Spleen (tissue), 11 donors: Measurements from ENCODE around the gene NOLC1. TPM values are rescaled to one million over a fixed set of nuclear protein-coding genes. Genes with fewer than 3 reads are reported as not detected.

Source experiments
- DNase-seq: peaks from one replicate; pipeline ENCODE4 v3.0.0-alpha.2; 2020
- H3K27ac ChIP-seq, 8 donors: fragments of 200-600 bp; sonication (generic) in 7 of 8; 1 replicate in 4 of 8; 2 replicates in 4 of 8; pipeline versions ENCODE4 v1.5.0 to v1.8.0; 2016 to 2021; ENCODE audit warnings: inconsistent platforms in 4 of 8, mild to moderate bottlenecking in 4 of 8, moderate library complexity in 1 of 8
- H3K27me3 ChIP-seq, 7 donors: fragments of 200-600 bp; sonication (generic) in 6 of 7; replicated peaks in 1 of 7; 1 replicate in 4 of 7; 2 replicates in 3 of 7; pipeline versions ENCODE4 v1.5.0 to v1.8.0; 2016 to 2021; ENCODE audit warnings: inconsistent platforms in 3 of 7, mild to moderate bottlenecking in 1 of 7
- H3K36me3 ChIP-seq, 6 donors: fragments of 200-600 bp; sonication (generic) in 5 of 6; 1 replicate in 4 of 6; 2 replicates in 2 of 6; pipeline versions ENCODE4 v1.5.0 to v1.8.0; 2016 to 2021; ENCODE audit warnings: inconsistent platforms in 2 of 6
- H3K4me1 ChIP-seq, 6 donors: fragments of 200-600 bp; sonication (generic) in 5 of 6; 1 replicate in 3 of 6; 2 replicates in 3 of 6; pipeline versions ENCODE4 v1.5.0 to v1.8.0; 2016 to 2021; ENCODE audit warnings: inconsistent platforms in 3 of 6
- H3K4me3 ChIP-seq, 8 donors: fragments of 200-600 bp; sonication (generic) in 7 of 8; 1 replicate in 4 of 8; 2 replicates in 4 of 8; pipeline versions ENCODE4 v1.5.0 to v1.8.0; 2016 to 2021; ENCODE audit warnings: inconsistent platforms in 4 of 8, mild to moderate bottlenecking in 4 of 8, moderate library complexity in 2 of 8
- H3K9me3 ChIP-seq, 8 donors: fragments of 200-600 bp; sonication (generic) in 7 of 8; 1 replicate in 4 of 8; 2 replicates in 4 of 8; pipeline versions ENCODE4 v1.5.0 to v1.8.0; 2016 to 2021; ENCODE audit warnings: inconsistent platforms in 4 of 8
- POLR2A ChIP-seq, 3 donors: fragments of 450-650 bp; IDR thresholded peaks; one replicate each; pipeline ENCODE4 v1.5.1; 2017; ENCODE audit warnings: antibody characterized with exemption in 3 of 3, mild to moderate bottlenecking in 1 of 3
- POLR2AphosphoS5 ChIP-seq, 3 donors: sonication (generic); formaldehyde crosslinking; IDR thresholded peaks; one replicate each; pipeline ENCODE4 v1.5.1; 2017; ENCODE audit warnings: antibody characterized with exemption in 3 of 3
- WGBS, 5 donors: extraction: QIAGEN DNeasy Blood & Tissue Kit in 3 of 5; methylation state at CpG; one replicate each; pipeline versions ENCODE4 v1.1.5 to v1.1.7; 2013 to 2018; 5-methylcytosine and 5-hydroxymethylcytosine counted together
- intact Hi-C: fragments of 100-400 bp; cut with DNase I; formaldehyde crosslinking; loops from one replicate; pipeline ENCODE4 v1.15.0; 2023; ENCODE audit warnings: low total_unique reads
- polyA plus RNA-seq, 3 donors: library from polyadenylated mRNA; stranded (reverse); fragments of 200-250 nt; gene quantifications; one replicate each; pipeline ENCODE4 v1.2.1, GENCODE V29; 2013
- total RNA-seq, 7 donors: library from RNA; depleted of rRNA in 3 of 7; stranded (reverse); fragments of >200 nt in 3 of 7; fragmentation: NEBNext Ultra II Directional in 4 of 7; extraction: Animal tissue kit (Norgen Biotek cat#: 25700) in 4 of 7; gene quantifications; one replicate each; pipeline versions ENCODE4 v1.1.0 to v1.2.1, GENCODE V29; 2016 to 2021
- TF ChIP-seq, protein P1 (sequence below), 11 experiments: fragments of 200-600 bp in 7 of 11; fragments of 450-650 bp in 4 of 11; sonication (generic) in 4 of 11; IDR thresholded peaks in 8 of 11; conservative IDR thresholded peaks in 3 of 11; 1 replicate in 7 of 11; 2 replicates in 4 of 11; pipeline versions ENCODE4 v1.4.0 to v1.8.0; 2016 to 2021; ENCODE audit warnings: antibody characterized with exemption in 11 of 11, inconsistent platforms in 4 of 11, mild to moderate bottlenecking in 1 of 11
- donor health status: healthy with polysubstance abuse.
- donor health status: DM: no; HTN: no; CAD: no; lungs with moderate emphysema.
- donor health status: DM: no; HTN: no; CAD: no.
- donor health status: Bipolar disorder and iron deficiency.
- donor health status: healthy.
- donor health status: DM: no; HTN: no; CAD: no.
- donor health status: DM: yes; HTN: yes; CAD: no.

Gene NOLC1
- total and polyA plus RNA-seq, 10 donors = 24.6 to 60.0 (median 39.0) TPM

DNA sequence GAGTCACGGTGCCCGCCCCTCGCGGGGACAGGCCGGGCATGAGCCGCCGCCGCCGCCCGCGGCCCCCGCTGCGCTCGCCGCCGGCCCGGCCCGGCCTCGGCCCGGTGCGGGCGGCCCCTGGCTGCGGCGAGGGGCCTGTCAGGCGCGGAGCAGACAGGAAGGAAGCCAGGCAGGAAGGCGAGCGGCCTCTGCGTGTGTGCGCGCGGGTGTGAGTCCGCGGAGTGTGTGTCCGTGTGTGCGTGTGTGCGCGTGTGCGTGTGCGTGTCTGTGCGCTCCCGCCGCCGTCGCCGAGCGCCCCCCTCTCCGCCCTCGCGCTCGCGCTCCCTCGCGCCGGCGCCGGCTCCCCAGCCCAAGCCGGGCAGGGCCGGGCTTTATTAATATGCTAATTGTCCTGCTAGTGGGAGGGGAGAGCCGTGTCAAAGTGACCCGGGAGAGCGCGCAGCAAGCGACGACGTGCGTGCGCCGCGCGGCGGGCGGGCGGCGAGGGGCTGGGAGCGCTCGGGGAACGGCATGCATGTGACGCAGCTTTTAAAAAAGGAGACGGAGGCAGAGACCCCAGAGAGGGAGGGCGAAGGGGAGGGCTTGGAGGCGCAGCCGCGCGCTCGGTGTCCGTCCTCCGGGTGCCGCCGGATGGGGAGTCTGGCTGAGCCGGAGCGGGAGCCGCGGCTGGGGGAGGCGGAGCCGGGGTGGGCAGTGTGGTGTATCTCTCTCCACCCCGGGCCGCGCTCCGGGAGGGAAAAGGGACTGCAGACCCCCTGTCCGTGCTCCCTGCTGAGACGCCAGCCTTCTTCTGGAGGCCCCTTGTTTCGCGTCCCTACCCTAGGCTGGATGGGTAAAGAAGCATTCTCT is 31.8 kb upstream of the NOLC1 start, which contains the start of gene LDB1:
LDB1 (minus strand) TSS at position 227 of the 849 bp plus-strand sequence. CDS start 258 bp downstream, outside the sequence.
- Histone ChIP-seq H3K36me3 (no peaks in the 10 kb centered on the region), H3K4me3 (peak within 1 kb of the TSS; percentile 41 to 97 (median 84)), H3K27me3 (no peaks in the 10 kb centered on the region), H3K9me3 (no peaks in the 10 kb centered on the region), H3K27ac (peak within 1 kb of the TSS; percentile 92 to 99 (median 96)), H3K4me1 (peaks cover 37 to 67% (median 54%) of the 10 kb centered on the region in 6 donors)
- peak; percentile 95 for DNase-seq
- intact Hi-C loops = no loop called here
- 0 to 1% (median 0%) methylated on average over 55 to 104 of the region's 104 CpGs for WGBS, 5 donors
- TF ChIP-seq POLR2AphosphoS5 (IDR thresholded peaks at IDR 0.05) = peak; percentile 97 to 98 (median 98)
- TF ChIP-seq, protein P1, sequence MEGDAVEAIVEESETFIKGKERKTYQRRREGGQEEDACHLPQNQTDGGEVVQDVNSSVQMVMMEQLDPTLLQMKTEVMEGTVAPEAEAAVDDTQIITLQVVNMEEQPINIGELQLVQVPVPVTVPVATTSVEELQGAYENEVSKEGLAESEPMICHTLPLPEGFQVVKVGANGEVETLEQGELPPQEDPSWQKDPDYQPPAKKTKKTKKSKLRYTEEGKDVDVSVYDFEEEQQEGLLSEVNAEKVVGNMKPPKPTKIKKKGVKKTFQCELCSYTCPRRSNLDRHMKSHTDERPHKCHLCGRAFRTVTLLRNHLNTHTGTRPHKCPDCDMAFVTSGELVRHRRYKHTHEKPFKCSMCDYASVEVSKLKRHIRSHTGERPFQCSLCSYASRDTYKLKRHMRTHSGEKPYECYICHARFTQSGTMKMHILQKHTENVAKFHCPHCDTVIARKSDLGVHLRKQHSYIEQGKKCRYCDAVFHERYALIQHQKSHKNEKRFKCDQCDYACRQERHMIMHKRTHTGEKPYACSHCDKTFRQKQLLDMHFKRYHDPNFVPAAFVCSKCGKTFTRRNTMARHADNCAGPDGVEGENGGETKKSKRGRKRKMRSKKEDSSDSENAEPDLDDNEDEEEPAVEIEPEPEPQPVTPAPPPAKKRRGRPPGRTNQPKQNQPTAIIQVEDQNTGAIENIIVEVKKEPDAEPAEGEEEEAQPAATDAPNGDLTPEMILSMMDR (IDR thresholded peaks at IDR 0.05 in 8 of 11, conservative IDR thresholded peaks at IDR 0.05 in 3 of 11) = peak in 6 of 11 experiments; percentile 16 to 59 (median 36)
- TF ChIP-seq POLR2A (IDR thresholded peaks at IDR 0.05) = peak; percentile 42 to 89 (median 66)

DNA sequence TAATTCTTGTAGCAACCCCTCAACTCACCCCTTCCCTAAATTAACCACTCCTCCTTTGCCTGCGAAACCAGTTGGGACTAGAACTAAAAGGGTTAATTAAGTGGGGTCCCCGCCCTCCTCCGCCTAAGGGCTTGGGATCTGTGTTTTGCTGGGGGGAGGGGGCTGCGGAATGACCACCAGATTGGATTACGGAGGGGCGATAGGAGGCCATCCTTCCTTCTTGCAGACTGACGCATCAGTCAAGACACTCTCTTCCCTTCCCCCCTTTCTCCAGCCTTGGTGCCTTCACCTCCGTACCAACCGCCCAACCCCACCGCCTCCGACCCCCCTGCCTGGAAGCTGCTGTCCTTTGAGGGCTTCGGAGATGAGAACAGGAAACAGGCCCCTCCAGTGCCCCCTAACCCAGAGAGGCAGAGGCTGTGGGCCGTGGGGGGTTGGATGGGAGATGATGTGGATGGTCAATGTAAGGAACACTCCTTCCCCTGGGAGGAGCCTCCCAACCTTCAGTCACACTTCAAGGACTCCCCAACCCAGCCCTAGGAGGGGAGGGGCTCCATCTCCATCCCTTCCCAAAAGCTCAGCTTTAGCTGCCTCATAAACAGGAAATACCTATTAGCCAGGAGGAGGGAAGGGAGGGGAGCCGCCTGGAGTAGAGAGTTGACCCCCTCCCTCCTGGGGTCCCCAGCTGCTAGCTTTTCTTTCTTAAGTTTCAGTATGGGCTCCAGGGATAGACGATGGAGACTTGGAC is 31.0 kb upstream of the NOLC1 start:
- peaks cover 29 to 59% (median 46%) of the 10 kb centered on the region in 6 donors for H3K4me1 ChIP-seq

DNA sequence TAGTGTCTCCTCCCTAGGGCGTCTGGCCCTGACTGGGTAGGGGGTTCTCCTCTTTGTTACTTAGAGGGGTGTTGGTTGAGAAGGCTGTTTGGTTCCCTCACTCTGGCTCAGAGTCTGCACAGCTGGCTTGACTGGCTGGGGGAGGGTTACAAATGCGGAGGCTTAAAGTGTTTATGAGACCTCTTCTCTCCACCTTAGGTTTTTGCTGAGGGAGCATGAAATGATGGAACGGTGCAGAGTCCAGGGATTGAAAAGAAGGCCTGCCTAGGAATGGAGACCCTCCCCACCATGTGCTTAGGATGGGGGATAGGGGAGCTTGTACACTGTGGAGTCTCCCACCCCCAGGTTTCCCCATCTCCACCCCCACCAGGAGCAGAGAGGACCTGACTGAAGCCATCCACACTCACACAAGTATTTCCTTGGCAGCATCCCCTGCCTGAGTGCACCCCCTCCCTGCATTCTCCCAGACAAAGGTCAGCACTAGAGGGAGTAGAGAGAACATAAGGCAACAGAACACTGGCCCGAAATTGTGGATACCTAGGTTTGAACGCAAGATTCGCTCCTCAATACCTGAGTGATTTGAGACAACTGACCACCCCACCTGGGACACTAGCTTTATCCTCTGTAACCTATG is 30.3 kb upstream of the NOLC1 start:
- H3K4me3 ChIP-seq = peak overlapping the region in 4 of 8 donors; percentile 67 to 97 (median 80)
- H3K27me3 ChIP-seq = no peaks in the 10 kb centered on the region
- no peak for DNase-seq
- TF ChIP-seq POLR2AphosphoS5 (IDR thresholded peaks at IDR 0.05) (no peak), POLR2A (IDR thresholded peaks at IDR 0.05) (no peak)
- TF ChIP-seq, protein P1 (IDR thresholded peaks at IDR 0.05 in 8 of 11, conservative IDR thresholded peaks at IDR 0.05 in 3 of 11) = no peak
- no peaks in the 10 kb centered on the region for H3K9me3 ChIP-seq
- intact Hi-C loops = no loop called here
- H3K27ac ChIP-seq = peak overlapping the region; percentile 92 to 99 (median 96)
- H3K36me3 ChIP-seq = no peaks in the 10 kb centered on the region
- WGBS, 5 donors = 69 to 79% (median 77%) methylated on average over 6 of the region's 6 CpGs
- peaks cover 23 to 52% (median 39%) of the 10 kb centered on the region in 6 donors for H3K4me1 ChIP-seq

More for the DNA sequence above, 31.0 kb upstream of the NOLC1 start:
- WGBS, 5 donors = 2 to 5% (median 3%) methylated on average over 15 of the region's 15 CpGs
- intact Hi-C loops = no loop called here
- H3K9me3 ChIP-seq = no peaks in the 10 kb centered on the region
- peak overlapping the region; percentile 92 to 99 (median 96) for H3K27ac ChIP-seq
- no peaks in the 10 kb centered on the region for H3K27me3 ChIP-seq
- no peaks in the 10 kb centered on the region for H3K36me3 ChIP-seq
- peak overlapping the region; percentile 41 to 97 (median 84) for H3K4me3 ChIP-seq
- DNase-seq = peak; percentile 84
- TF ChIP-seq POLR2AphosphoS5 (IDR thresholded peaks at IDR 0.05) = peak in 1 of 3 donors; percentile 37
- no peak for TF ChIP-seq POLR2A (IDR thresholded peaks at IDR 0.05)

DNA sequence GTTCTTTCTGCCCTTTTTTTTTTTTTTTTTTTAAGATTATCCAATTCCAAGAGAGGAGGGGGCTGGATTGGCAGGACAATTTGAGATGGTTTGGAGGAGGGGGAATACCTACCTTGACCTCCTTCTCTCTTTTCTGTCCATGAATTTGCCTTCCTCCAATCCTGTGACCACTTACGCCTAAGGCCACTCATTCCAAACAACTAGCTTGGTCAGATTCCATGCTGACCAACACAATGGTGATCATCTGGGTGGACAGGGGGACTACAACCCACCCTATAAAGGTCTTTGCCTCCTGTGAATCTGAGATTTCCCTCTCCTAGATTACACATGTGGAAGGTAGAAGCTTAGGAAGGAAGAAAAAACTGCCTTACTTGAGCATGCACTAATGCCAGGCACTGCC is 29.7 kb upstream of the NOLC1 start:
- intact Hi-C loops = no loop called here
- no peak for DNase-seq
- peaks cover 17 to 46% (median 33%) of the 10 kb centered on the region in 6 donors for H3K4me1 ChIP-seq
- no peaks in the 10 kb centered on the region for H3K27me3 ChIP-seq
- H3K4me3 ChIP-seq = no peak overlapping the region
- no peak for TF ChIP-seq POLR2A (IDR thresholded peaks at IDR 0.05)
- TF ChIP-seq POLR2AphosphoS5 (IDR thresholded peaks at IDR 0.05) = no peak
- TF ChIP-seq, protein P1 (IDR thresholded peaks at IDR 0.05 in 8 of 11, conservative IDR thresholded peaks at IDR 0.05 in 3 of 11) = no peak
- WGBS, 5 donors = 96 to 100% (median 100%) methylated on average over 1 of the region's 1 CpG
- H3K36me3 ChIP-seq = no peaks in the 10 kb centered on the region
- H3K27ac ChIP-seq = peak overlapping the region in 5 of 8 donors; percentile 94 to 99 (median 97)
- no peaks in the 10 kb centered on the region for H3K9me3 ChIP-seq
